K562 (cell line): ENCODE results near the gene CLCN2. TPM values are rescaled to one million over a fixed set of nuclear protein-coding genes. Genes with fewer than 3 reads are reported as not detected.

ENCODE experiments used
- CHD2 ChIP-seq: IDR thresholded peaks from 2 replicates; pipeline ENCODE4 v1.6.1; 2011; ENCODE audit warnings: low read depth, low read length
- CTBP1 ChIP-seq: fragments of 450-650 bp; IDR thresholded peaks from 2 replicates; pipeline ENCODE4 v1.6.1; 2016; ENCODE audit warnings: borderline replicate concordance
- GATAD2A ChIP-seq: fragments of 450-650 bp; IDR thresholded peaks from 2 replicates; pipeline ENCODE4 v1.6.1; 2017
- HDAC1 ChIP-seq, 2 experiments: fragments of 450-650 bp; IDR thresholded peaks; 2 replicates each; pipeline ENCODE4 v1.6.1; 2016 to 2017; ENCODE audit warnings: inconsistent platforms in 1 of 2, mild to moderate bottlenecking in 1 of 2, moderate library complexity in 1 of 2
- HOXB6 ChIP-seq: fragments of 250-450 bp; sonication (Bioruptor Pico); IDR thresholded peaks from 2 replicates; pipeline ENCODE4 v1.5.1; 2022; ENCODE audit warnings: mild to moderate bottlenecking, borderline replicate concordance
- JUND ChIP-seq, 2 experiments: IDR thresholded peaks; 2 replicates in 1 of 2; 3 replicates in 1 of 2; pipeline ENCODE4 v1.6.1; 2011; ENCODE audit warnings: borderline replicate concordance in 2 of 2, low read depth in 2 of 2, low read length in 2 of 2, improper control_type of control experiment in 1 of 2, missing biosample characterization in 1 of 2, missing genetic modification characterization in 1 of 2, missing genetic modification reagents in 1 of 2
- LEF1 ChIP-seq: fragments of 450-650 bp; IDR thresholded peaks from 2 replicates; pipeline ENCODE4 v1.6.1; 2016; ENCODE audit warnings: mild to moderate bottlenecking
- MAZ ChIP-seq, 2 experiments: fragments of 450-650 bp in 1 of 2; sonication (generic) in 1 of 2; formaldehyde crosslinking; IDR thresholded peaks in 1 of 2; conservative IDR thresholded peaks in 1 of 2; 2 replicates each; pipeline versions ENCODE4 v1.4.0 to v1.5.0; 2020; ENCODE audit warnings: mild to moderate bottlenecking in 1 of 2, missing genetic modification reagents in 1 of 2
- PTRF ChIP-seq: fragments of 450-650 bp; IDR thresholded peaks from 2 replicates; pipeline ENCODE4 v1.6.1; 2016; ENCODE audit warnings: mild to moderate bottlenecking, missing genetic modification characterization, missing compliant biosample characterization
- RBFOX2 ChIP-seq: fragments of 200-400 bp; formaldehyde crosslinking; IDR thresholded peaks from 2 replicates; pipeline ENCODE4 v1.6.1; 2017; ENCODE audit warnings: low read depth, mild to moderate bottlenecking, low read length, moderate library complexity
- RBM25 ChIP-seq: fragments of 200-400 bp; formaldehyde crosslinking; IDR thresholded peaks from 2 replicates; pipeline ENCODE4 v1.6.1; 2018; ENCODE audit warnings: low read length, low read depth, moderate library complexity; ENCODE audit not compliant: severe bottlenecking
- SAFB2 ChIP-seq: fragments of 200-400 bp; formaldehyde crosslinking; IDR thresholded peaks from 2 replicates; pipeline ENCODE4 v1.6.1; 2018; ENCODE audit warnings: borderline replicate concordance, low read length, low read depth, moderate library complexity; ENCODE audit not compliant: severe bottlenecking
- SMAD2 ChIP-seq: fragments of 150-350 bp; IDR thresholded peaks from 2 replicates; pipeline ENCODE4 v1.6.1; 2014; ENCODE audit warnings: low read depth, mild to moderate bottlenecking, low read length
- ZNF263 ChIP-seq: sonication (generic); formaldehyde crosslinking; IDR thresholded peaks from 2 replicates; pipeline ENCODE4 v1.8.0; 2022; ENCODE audit warnings: mild to moderate bottlenecking, missing genetic modification reagents, borderline replicate concordance
- polyA plus RNA-seq, 8 experiments: library from polyadenylated mRNA; depleted of rRNA in 4 of 8; stranded (reverse) in 5 of 8; unstranded in 3 of 8; fragments of >200 nt; fragmentation: Nextera tagmentation in 2 of 8; fragmentation: Illumina TruSeq in 1 of 8; extraction: Ambion mirVana in 2 of 8; extraction: Trizol in 1 of 8; gene quantifications; 2 replicates each; pipeline versions ENCODE4 v1.2.1 to v1.2.3, GENCODE V29; 2011 to 2014; ENCODE audit warnings: inconsistent platforms in 1 of 8, missing spikeins in 1 of 8
- total RNA-seq, 7 experiments: library from RNA; depleted of rRNA in 6 of 7; stranded (reverse); fragments of >200 nt in 6 of 7; fragmentation: Illumina TruSeq in 2 of 7; extraction: Trizol in 2 of 7; gene quantifications; 2 replicates each; pipeline versions ENCODE4 v1.2.1 to v1.2.3, GENCODE V29; 2011 to 2021; ENCODE audit warnings: low replicate concordance in 1 of 7
- TF ChIP-seq, protein P1 (sequence below): fragments of 450-650 bp; IDR thresholded peaks from 2 replicates; pipeline ENCODE4 v1.6.1; 2017; ENCODE audit warnings: mild to moderate bottlenecking, moderate library complexity
- TF ChIP-seq, protein P2 (sequence below), 2 experiments: IDR thresholded peaks in 1 of 2; conservative IDR thresholded peaks in 1 of 2; 2 replicates each; pipeline ENCODE4 v1.6.1; 2016; ENCODE audit warnings: low read depth in 2 of 2, mild to moderate bottlenecking in 1 of 2, missing compliant biosample characterization in 1 of 2, missing genetic modification characterization in 1 of 2, moderate library complexity in 1 of 2
- TF ChIP-seq, protein P3 (sequence below): sonication (generic); formaldehyde crosslinking; IDR thresholded peaks from 2 replicates; pipeline ENCODE4 v1.8.0; 2022; ENCODE audit warnings: mild to moderate bottlenecking, low read depth, missing genetic modification reagents
- TF ChIP-seq, protein P4 (sequence below): fragments of 250-450 bp; sonication (Bioruptor Pico); IDR thresholded peaks from 2 replicates; pipeline ENCODE4 v1.5.0; 2020; ENCODE audit warnings: mild to moderate bottlenecking

The CLCN2 gene
- total and polyA plus RNA-seq, 9 of the 15 experiments (the other 6 are each of a cell fraction or from before 2014, with no cell fraction given), result 0.10 to 14.0 (median 6.9) TPM

DNA sequence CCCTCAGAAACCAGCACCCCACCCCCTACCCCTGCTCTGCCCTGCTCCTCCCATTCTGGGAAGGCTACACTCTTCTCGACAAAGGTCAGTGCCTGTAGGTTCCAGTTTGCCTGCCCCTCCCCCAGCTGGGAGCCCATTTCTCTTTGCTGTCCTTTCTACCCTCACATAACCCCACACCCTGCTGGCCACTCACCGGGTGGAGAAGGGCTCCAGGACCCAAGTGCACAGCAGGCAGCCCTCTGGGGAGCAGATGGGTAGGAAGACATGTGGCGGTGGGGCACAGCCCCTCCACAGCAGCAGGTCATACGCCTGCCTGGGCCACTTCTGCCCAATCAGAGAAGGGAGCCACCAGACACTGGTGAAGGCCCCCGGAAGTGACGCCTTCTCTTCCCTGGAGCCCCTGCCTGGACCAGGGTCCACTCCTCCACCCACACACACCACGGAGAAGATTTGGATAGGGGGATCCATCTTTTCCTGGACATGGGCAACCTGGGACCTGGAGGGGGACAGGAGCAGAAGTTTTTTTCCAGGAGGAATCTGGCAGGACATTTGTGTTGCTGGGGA, 16.6 kb upstream of the CLCN2 start, which contains the start of gene THPO (continued):
- TF ChIP-seq, protein P1, sequence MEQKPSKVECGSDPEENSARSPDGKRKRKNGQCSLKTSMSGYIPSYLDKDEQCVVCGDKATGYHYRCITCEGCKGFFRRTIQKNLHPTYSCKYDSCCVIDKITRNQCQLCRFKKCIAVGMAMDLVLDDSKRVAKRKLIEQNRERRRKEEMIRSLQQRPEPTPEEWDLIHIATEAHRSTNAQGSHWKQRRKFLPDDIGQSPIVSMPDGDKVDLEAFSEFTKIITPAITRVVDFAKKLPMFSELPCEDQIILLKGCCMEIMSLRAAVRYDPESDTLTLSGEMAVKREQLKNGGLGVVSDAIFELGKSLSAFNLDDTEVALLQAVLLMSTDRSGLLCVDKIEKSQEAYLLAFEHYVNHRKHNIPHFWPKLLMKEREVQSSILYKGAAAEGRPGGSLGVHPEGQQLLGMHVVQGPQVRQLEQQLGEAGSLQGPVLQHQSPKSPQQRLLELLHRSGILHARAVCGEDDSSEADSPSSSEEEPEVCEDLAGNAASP, result no peak
- TF ChIP-seq, protein P2, sequence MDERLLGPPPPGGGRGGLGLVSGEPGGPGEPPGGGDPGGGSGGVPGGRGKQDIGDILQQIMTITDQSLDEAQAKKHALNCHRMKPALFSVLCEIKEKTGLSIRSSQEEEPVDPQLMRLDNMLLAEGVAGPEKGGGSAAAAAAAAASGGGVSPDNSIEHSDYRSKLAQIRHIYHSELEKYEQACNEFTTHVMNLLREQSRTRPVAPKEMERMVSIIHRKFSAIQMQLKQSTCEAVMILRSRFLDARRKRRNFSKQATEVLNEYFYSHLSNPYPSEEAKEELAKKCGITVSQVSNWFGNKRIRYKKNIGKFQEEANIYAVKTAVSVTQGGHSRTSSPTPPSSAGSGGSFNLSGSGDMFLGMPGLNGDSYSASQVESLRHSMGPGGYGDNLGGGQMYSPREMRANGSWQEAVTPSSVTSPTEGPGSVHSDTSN (CRISPR knock-in tag; IDR thresholded peaks at IDR 0.05; ENCODE audit: low read depth), result no peak
- TF ChIP-seq, protein P2 (tag; conservative IDR thresholded peaks at IDR 0.05; ENCODE audit: low read depth), result 0 out of 2 replicates have a peak, but pooled peaks have one; percentile 37
- TF ChIP-seq, protein P3, sequence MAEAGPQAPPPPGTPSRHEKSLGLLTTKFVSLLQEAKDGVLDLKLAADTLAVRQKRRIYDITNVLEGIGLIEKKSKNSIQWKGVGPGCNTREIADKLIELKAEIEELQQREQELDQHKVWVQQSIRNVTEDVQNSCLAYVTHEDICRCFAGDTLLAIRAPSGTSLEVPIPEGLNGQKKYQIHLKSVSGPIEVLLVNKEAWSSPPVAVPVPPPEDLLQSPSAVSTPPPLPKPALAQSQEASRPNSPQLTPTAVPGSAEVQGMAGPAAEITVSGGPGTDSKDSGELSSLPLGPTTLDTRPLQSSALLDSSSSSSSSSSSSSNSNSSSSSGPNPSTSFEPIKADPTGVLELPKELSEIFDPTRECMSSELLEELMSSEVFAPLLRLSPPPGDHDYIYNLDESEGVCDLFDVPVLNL (CRISPR knock-in tag), result no peak
- TF ChIP-seq PTRF (tag) (no peak), GATAD2A (0 out of 2 replicates have a peak, but pooled peaks have one; percentile 16), RBFOX2 (peak; percentile 40), RBM25 (no peak), HOXB6 (CRISPR knock-in tag) (no peak), CTBP1 (0 out of 2 replicates have a peak, but pooled peaks have one; percentile 34), HDAC1 (IDR thresholded peaks at IDR 0.05) (peak in 1 of 2 experiments; percentile 54; a peak in 2 of 4 replicates), MAZ (CRISPR knock-in tag; conservative IDR thresholded peaks at IDR 0.05 in 1 of 2, IDR thresholded peaks at IDR 0.05 in 1 of 2) (peak in 1 of 2 experiments; percentile 34; a peak in 1 of 4 replicates), ZNF263 (peak; percentile 45; the same call in 1 of the 2 replicates), SAFB2 (no peak), LEF1 (peak; percentile 78), SMAD2 (no peak), JUND (IDR thresholded peaks at IDR 0.05; ENCODE audit: borderline replicate concordance, low read depth, low read length) (0 out of 2 replicates have a peak, but pooled peaks have one; percentile 22), JUND (tag; IDR thresholded peaks at IDR 0.05; ENCODE audit: borderline replicate concordance, low read depth, low read length) (no peak), CHD2 (0 out of 2 replicates have a peak, but pooled peaks have one; percentile 42)
- TF ChIP-seq, protein P4, sequence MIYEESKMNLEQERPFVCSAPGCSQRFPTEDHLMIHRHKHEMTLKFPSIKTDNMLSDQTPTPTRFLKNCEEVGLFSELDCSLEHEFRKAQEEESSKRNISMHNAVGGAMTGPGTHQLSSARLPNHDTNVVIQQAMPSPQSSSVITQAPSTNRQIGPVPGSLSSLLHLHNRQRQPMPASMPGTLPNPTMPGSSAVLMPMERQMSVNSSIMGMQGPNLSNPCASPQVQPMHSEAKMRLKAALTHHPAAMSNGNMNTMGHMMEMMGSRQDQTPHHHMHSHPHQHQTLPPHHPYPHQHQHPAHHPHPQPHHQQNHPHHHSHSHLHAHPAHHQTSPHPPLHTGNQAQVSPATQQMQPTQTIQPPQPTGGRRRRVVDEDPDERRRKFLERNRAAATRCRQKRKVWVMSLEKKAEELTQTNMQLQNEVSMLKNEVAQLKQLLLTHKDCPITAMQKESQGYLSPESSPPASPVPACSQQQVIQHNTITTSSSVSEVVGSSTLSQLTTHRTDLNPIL (CRISPR knock-in tag), result no peak
